PFSK-1 (cell line): Measurements from ENCODE around the gene STX18.
A peak's percentile ranks its signal among the peaks of the same experiment; 100 is the strongest.

ENCODE experiments used
- FOXP2 ChIP-seq: optimal IDR thresholded peaks from 2 replicates; pipeline ENCODE3; 2011; ENCODE audit warnings: borderline replicate concordance, control low read depth, inconsistent platforms; ENCODE audit not compliant: insufficient read depth; ENCODE audit errors: extremely low read length, extremely low read depth
- POLR2AphosphoS5 ChIP-seq: IDR thresholded peaks from 2 replicates; pipeline ENCODE4 v1.6.1; 2012; ENCODE audit warnings: low read depth, mild to moderate bottlenecking, control low read depth, low read length, moderate library complexity
- SIN3A ChIP-seq: IDR thresholded peaks from 2 replicates; pipeline ENCODE4 v1.6.1; 2012; ENCODE audit warnings: mild to moderate bottlenecking, low read length, moderate library complexity, borderline replicate concordance; ENCODE audit not compliant: insufficient read depth
- TAF1 ChIP-seq: IDR thresholded peaks from 2 replicates; pipeline ENCODE4 v1.6.1; 2012; ENCODE audit warnings: low read length, control low read depth, borderline replicate concordance; ENCODE audit not compliant: insufficient read depth
- TF ChIP-seq, protein P1 (sequence below), 2 experiments: IDR thresholded peaks; 2 replicates each; pipeline versions ENCODE4 v1.6.1 to v1.8.0; 2011 to 2012; ENCODE audit warnings: low read depth in 2 of 2, low read length in 2 of 2, control low read depth in 1 of 2, inconsistent platforms in 1 of 2, mild to moderate bottlenecking in 1 of 2, moderate library complexity in 1 of 2; ENCODE audit not compliant: insufficient read depth in 1 of 2

Gene STX18

DNA sequence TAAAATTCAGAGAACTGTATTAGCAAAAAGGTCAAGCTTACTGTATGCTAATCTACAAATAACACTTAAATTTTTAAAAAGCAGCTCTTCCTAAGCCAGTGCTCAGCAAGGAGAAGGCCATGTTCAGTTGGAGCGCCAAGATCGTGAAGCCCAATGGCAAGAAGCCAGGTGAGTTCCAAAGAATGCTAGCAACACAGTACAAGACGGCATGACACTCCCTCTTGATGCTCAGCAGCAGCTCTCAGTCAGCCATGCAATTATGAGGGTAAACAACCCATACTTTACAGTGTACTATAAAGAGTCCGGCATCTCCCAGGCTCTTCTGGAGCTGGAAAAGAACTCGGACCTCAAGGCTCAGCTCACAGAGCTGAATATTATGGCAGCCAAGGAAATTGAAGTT, 34.9 kb downstream of the STX18 start:
- TF ChIP-seq TAF1: no peak
- TF ChIP-seq POLR2AphosphoS5: no peak
- TF ChIP-seq, protein P1, sequence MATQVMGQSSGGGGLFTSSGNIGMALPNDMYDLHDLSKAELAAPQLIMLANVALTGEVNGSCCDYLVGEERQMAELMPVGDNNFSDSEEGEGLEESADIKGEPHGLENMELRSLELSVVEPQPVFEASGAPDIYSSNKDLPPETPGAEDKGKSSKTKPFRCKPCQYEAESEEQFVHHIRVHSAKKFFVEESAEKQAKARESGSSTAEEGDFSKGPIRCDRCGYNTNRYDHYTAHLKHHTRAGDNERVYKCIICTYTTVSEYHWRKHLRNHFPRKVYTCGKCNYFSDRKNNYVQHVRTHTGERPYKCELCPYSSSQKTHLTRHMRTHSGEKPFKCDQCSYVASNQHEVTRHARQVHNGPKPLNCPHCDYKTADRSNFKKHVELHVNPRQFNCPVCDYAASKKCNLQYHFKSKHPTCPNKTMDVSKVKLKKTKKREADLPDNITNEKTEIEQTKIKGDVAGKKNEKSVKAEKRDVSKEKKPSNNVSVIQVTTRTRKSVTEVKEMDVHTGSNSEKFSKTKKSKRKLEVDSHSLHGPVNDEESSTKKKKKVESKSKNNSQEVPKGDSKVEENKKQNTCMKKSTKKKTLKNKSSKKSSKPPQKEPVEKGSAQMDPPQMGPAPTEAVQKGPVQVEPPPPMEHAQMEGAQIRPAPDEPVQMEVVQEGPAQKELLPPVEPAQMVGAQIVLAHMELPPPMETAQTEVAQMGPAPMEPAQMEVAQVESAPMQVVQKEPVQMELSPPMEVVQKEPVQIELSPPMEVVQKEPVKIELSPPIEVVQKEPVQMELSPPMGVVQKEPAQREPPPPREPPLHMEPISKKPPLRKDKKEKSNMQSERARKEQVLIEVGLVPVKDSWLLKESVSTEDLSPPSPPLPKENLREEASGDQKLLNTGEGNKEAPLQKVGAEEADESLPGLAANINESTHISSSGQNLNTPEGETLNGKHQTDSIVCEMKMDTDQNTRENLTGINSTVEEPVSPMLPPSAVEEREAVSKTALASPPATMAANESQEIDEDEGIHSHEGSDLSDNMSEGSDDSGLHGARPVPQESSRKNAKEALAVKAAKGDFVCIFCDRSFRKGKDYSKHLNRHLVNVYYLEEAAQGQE (IDR thresholded peaks at IDR 0.05; ENCODE audit: insufficient read depth in 1 of 2, low read depth in 2 of 2, low read length in 2 of 2): no peak
- TF ChIP-seq SIN3A: no peak
- no peak for TF ChIP-seq FOXP2

DNA sequence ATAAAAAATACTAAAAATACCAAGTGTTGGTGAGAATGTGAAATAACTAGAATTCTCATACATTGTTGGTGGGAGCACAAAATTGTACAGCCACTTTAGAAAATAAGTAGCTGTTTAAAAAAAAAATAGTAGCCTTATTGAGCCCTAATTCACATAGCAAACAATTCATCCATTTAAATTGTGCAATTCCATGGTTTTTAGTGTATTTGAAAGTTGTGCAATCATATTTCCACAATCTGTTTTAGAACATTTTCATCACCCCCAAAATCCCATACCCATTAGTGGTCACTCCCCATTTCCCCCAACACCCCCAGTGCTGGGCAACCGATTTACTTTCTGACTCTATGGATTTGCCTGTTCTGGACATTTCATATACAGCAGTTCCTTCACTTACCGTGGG, 37.1 kb downstream of the STX18 start:
- TF ChIP-seq FOXP2 (no peak), POLR2AphosphoS5 (no peak), SIN3A (no peak), TAF1 (no peak)
- TF ChIP-seq, protein P1 (IDR thresholded peaks at IDR 0.05; ENCODE audit: insufficient read depth in 1 of 2, low read depth in 2 of 2, low read length in 2 of 2): no peak

DNA sequence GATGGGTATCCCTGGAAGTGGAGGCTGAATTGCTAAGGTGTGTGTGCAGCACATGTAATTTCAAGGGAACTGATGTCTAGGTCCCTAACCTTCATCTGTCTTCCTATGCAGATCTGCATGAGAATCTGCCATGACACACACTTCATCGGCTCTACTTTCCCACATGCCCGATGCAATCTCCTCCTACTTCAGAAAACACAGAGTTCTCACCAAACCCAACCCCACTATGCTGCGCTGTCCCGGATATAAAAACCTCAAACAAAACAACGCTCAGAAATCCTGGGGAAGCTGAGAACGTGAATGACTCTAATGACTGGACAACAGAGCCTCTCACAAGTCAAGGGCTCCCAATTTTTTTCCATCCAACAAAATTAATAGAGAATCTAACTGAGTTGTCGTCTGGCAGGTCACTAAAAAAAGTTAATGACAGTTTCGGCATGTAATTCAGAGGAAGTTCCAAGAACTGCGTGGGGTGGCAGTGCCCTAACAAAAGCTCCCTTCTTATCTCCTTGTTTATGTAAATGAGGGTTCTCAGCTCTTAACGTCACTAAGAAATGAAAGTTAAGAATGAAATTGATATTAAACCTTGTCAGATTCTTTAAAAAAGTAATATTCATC, 39.0 kb downstream of the STX18 start:
- no peak for TF ChIP-seq TAF1
- peak; percentile 87; the same call in 1 of the 2 replicates for TF ChIP-seq SIN3A
- TF ChIP-seq, protein P1 (IDR thresholded peaks at IDR 0.05; ENCODE audit: insufficient read depth in 1 of 2, low read depth in 2 of 2, low read length in 2 of 2): no peak; a peak in 1 of 4 replicates
- no peak for TF ChIP-seq FOXP2
- TF ChIP-seq POLR2AphosphoS5: 0 out of 2 replicates have a peak, but pooled peaks have one; percentile 39

DNA sequence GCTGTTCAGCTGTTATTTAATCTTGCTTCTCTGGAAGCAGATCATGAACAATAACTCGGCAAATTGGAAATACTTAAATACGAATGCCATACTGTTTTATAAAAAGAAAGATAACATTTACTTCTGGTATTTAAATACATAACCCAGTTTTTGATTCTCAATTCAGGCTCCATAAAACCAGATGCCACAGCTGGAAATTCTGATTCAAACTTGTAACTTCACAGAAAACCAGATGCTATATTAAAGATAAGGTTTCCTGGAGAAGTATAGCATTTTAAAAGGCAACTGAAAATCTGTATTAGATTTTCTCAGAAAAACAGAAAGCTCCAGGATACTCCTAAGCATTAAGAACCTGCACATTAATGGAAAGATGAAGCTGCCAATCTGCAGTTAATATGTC, 40.2 kb downstream of the STX18 start:
- TF ChIP-seq SIN3A (no peak), POLR2AphosphoS5 (no peak), FOXP2 (no peak), TAF1 (no peak)
- TF ChIP-seq, protein P1 (IDR thresholded peaks at IDR 0.05; ENCODE audit: insufficient read depth in 1 of 2, low read depth in 2 of 2, low read length in 2 of 2): no peak
